GM18508 (cell line): ENCODE data around the gene MAGEA10.

Experiments used
- ATAC-seq: cut with Tn5 transposase; IDR thresholded peaks from one replicate; pipeline ENCODE4 v1.9.1; 2021; ENCODE audit warnings: moderate number of reproducible peaks; ENCODE audit not compliant: insufficient read depth, unreplicated experiment

The MAGEA10 gene

GRCh38 chrX:152086141-152086540, 52.2 kb downstream of the MAGEA10 start:
- ATAC-seq: no peak
